Body of pancreas (tissue), 4 donors: ENCODE results near the gene DSTN. TPM values are rescaled to one million over a fixed set of nuclear protein-coding genes. Genes with fewer than 3 reads are reported as not detected.
A peak's percentile ranks its signal among the peaks of the same experiment; 100 is the strongest.

Experiments used
- ATAC-seq: fragments of 150-250 bp; one replicate; pipeline ENCODE4 v1.9.1; 2016
- DNase-seq, 4 donors: peaks; one replicate each; pipeline ENCODE4 v3.0.0-alpha.2; 2019
- H3K27ac ChIP-seq, 4 donors: fragments of 200-600 bp; sonication (generic); 1 replicate in 3 of 4; 2 replicates in 1 of 4; pipeline versions ENCODE4 v1.5.1 to v1.6.1; 2016 to 2019; ENCODE audit warnings: mild to moderate bottlenecking in 1 of 4, mixed read lengths in 1 of 4, moderate library complexity in 1 of 4
- H3K27me3 ChIP-seq, 2 donors: fragments of 200-600 bp; sonication (generic); one replicate each; pipeline ENCODE4 v1.6.0; 2016; ENCODE audit warnings: mild to moderate bottlenecking in 1 of 2
- H3K36me3 ChIP-seq, 2 donors: fragments of 200-600 bp; sonication (generic); replicated peaks in 1 of 2; 2 replicates each; pipeline ENCODE4 v1.5.1; 2016; ENCODE audit warnings: low read depth in 2 of 2; ENCODE audit not compliant: insufficient read depth in 1 of 2
- H3K4me1 ChIP-seq: fragments of 200-600 bp; sonication (generic); one replicate; pipeline ENCODE4 v1.6.0; 2016
- H3K4me3 ChIP-seq, 2 donors: fragments of 200-600 bp; sonication (generic); 1 replicate in 1 of 2; 2 replicates in 1 of 2; pipeline ENCODE4 v1.5.1; 2016 to 2019
- H3K9me3 ChIP-seq, 3 donors: fragments of 200-600 bp; sonication (generic); 1 replicate in 2 of 3; 2 replicates in 1 of 3; pipeline ENCODE4 v1.5.1; 2016
- CTCF ChIP-seq, 7 experiments: fragments of 450-650 bp in 4 of 7; fragments of 200-600 bp in 3 of 7; sonication (generic) in 3 of 7; IDR thresholded peaks; one replicate each; pipeline ENCODE4 v1.5.1; 2016 to 2019; ENCODE audit warnings: antibody characterized with exemption in 7 of 7
- POLR2A ChIP-seq, 3 donors: fragments of 450-650 bp; IDR thresholded peaks; one replicate each; pipeline ENCODE4 v1.6.1; 2016; ENCODE audit warnings: antibody characterized with exemption in 3 of 3, mild to moderate bottlenecking in 2 of 3
- WGBS, 2 donors: methylation state at CpG; one replicate each; pipeline ENCODE4 v1.1.5; 2017; 5-methylcytosine and 5-hydroxymethylcytosine counted together
- intact Hi-C: fragments of 100-400 bp; cut with DNase I; formaldehyde crosslinking; loops from one replicate; pipeline ENCODE4 v1.15.1; 2023
- total RNA-seq, 2 donors: library from RNA; depleted of rRNA; stranded (reverse); fragments of >200 nt; gene quantifications; one replicate each; pipeline ENCODE4 v1.1.0, GENCODE V29; 2016

The DSTN gene
- total RNA-seq, 2 donors from 2014 or later, result 103 to 464 TPM

- Histone ChIP-seq H3K36me3 (peaks cover 0 to 2% of the 10 kb centered on the region in 2 donors), H3K27ac (peak overlapping the region in 3 of 4 donors; percentile 3 to 74 (median 29)), H3K27me3 (no peaks in the 10 kb centered on the region), H3K4me3 (no peak overlapping the region), H3K4me1 (peaks cover 65% of the 10 kb centered on the region), H3K9me3 (no peaks in the 10 kb centered on the region)
- intact Hi-C loops, result no loop called here
- TF ChIP-seq CTCF (IDR thresholded peaks at IDR 0.05) (no peak), POLR2A (IDR thresholded peaks at IDR 0.05) (no peak)
- no peak for ATAC-seq
- WGBS, 2 donors, result 51 to 60% methylated on average over 3 of the region's 3 CpGs
- DNase-seq, result no peak
Observed at GRCh38 chr20:17608701-17609497, 39.0 kb downstream of the DSTN start.

GRCh38 chr20:17609811-17610377 lies 40.0 kb downstream of the DSTN start:
- Histone ChIP-seq H3K4me1 (peaks cover 65% of the 10 kb centered on the region), H3K27me3 (no peaks in the 10 kb centered on the region), H3K27ac (peak overlapping the region; percentile 3 to 83 (median 68)), H3K36me3 (peaks cover 0 to 2% of the 10 kb centered on the region in 2 donors), H3K4me3 (no peak overlapping the region), H3K9me3 (no peaks in the 10 kb centered on the region)
- TF ChIP-seq POLR2A (IDR thresholded peaks at IDR 0.05) (no peak), CTCF (IDR thresholded peaks at IDR 0.05) (no peak)
- WGBS, 2 donors, result 45 to 69% methylated on average over 8 of the region's 8 CpGs
- no peak for DNase-seq
- no peak for ATAC-seq
- intact Hi-C loops, result no loop called here

- WGBS, 2 donors, result 50 to 53% methylated on average over 14 to 19 of the region's 19 CpGs
- no peaks in the 10 kb centered on the region for H3K9me3 ChIP-seq
- H3K27ac ChIP-seq, result peak overlapping the region; percentile 44 to 83 (median 68)
- peak; percentile 9 for ATAC-seq
- intact Hi-C loops, result no loop called here
- H3K4me3 ChIP-seq, result no peak overlapping the region
- peaks cover 3 to 4% of the 10 kb centered on the region in 2 donors for H3K36me3 ChIP-seq
- no peaks in the 10 kb centered on the region for H3K27me3 ChIP-seq
- H3K4me1 ChIP-seq, result peaks cover 65% of the 10 kb centered on the region
- DNase-seq, result peak in 3 of 4 donors; percentile 51 to 63 (median 56)
- no peak for TF ChIP-seq POLR2A (IDR thresholded peaks at IDR 0.05)
- TF ChIP-seq CTCF (IDR thresholded peaks at IDR 0.05), result no peak
Observed at GRCh38 chr20:17610566-17611289, 40.9 kb downstream of the DSTN start.

GRCh38 chr20:17611290-17611539 lies 41.3 kb downstream of the DSTN start:
- intact Hi-C loops, result no loop called here
- H3K9me3 ChIP-seq, result no peaks in the 10 kb centered on the region
- H3K27me3 ChIP-seq, result no peaks in the 10 kb centered on the region
- peaks cover 8 to 9% of the 10 kb centered on the region in 2 donors for H3K36me3 ChIP-seq
- H3K4me3 ChIP-seq, result no peak overlapping the region
- peaks cover 65% of the 10 kb centered on the region for H3K4me1 ChIP-seq
- TF ChIP-seq CTCF (IDR thresholded peaks at IDR 0.05), result peak in 1 of 7 experiments; percentile 60
- TF ChIP-seq POLR2A (IDR thresholded peaks at IDR 0.05), result peak in 1 of 3 donors; percentile 12
- 20 to 24% methylated on average over 5 to 6 of the region's 6 CpGs for WGBS, 2 donors
- ATAC-seq (peak; percentile 61), DNase-seq (peak in 2 of 4 donors; percentile 76 to 77)
- H3K27ac ChIP-seq, result peak overlapping the region; percentile 44 to 83 (median 68)
